HUDEP-2 (cell line): Measurements from ENCODE around the gene ZBTB46.
"Not testable (repeated sequence)": the region's sequence is repeated elsewhere in the genome, so short reads cannot be mapped to it uniquely, and the experiment has no call there.

Experiments
- DNase-seq, 76 experiments: peaks; one replicate each; lab custom pipeline; 2025; ENCODE audit not compliant: unreplicated experiment in 76 of 76; lab: John Stamatoyannopoulos, UW

ZBTB46 gene

DNA sequence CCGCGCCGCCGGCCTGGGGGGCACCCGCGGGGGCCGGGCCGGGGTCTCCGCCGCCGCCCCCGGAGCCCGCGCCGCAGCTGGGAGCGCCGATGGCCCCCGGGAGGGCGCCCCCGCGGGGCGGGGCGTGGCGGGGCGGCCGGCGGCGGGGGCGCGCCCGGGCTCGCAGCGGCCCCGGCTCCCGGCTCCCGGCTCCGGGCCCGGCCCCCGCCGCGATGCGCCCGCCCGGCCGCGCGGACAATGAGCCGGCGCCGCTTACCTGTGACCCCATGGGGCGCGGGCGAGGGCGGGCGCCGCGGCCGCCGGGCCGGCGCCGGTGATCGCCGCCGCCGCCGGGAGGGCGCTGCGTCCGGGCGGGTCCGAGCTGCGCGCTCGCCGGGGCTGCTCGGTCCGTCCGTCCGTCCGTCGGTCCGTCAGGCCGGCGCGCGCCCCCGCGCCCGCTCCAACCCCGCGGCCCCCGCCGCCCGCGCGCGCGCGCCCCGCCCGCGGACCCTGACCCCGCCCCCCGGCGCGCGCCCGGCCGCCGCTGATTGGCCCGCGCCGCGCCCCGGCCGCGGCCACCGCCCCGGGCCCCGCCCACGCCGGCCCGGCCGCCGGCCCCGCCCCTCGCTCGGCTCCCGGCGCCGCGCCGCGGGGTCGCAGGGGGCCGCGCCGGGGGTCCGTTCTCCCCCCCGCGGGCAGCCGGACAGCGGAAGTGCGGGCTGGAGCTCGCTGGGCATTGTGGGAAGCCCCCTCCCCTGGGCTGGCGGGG is at the start of gene ZBTB46:
ZBTB46 (minus strand) TSS at position 424 of the 748 bp plus-strand sequence. CDS start 40,507 bp downstream, outside the sequence.
- peak in 17 of 76 experiments; percentile 3 to 45 (median 10) for DNase-seq

- no peak for DNase-seq
These were observed 48.0 kb upstream of the ZBTB46 start for GRCh38 chr20:63878899-63879663.

DNA sequence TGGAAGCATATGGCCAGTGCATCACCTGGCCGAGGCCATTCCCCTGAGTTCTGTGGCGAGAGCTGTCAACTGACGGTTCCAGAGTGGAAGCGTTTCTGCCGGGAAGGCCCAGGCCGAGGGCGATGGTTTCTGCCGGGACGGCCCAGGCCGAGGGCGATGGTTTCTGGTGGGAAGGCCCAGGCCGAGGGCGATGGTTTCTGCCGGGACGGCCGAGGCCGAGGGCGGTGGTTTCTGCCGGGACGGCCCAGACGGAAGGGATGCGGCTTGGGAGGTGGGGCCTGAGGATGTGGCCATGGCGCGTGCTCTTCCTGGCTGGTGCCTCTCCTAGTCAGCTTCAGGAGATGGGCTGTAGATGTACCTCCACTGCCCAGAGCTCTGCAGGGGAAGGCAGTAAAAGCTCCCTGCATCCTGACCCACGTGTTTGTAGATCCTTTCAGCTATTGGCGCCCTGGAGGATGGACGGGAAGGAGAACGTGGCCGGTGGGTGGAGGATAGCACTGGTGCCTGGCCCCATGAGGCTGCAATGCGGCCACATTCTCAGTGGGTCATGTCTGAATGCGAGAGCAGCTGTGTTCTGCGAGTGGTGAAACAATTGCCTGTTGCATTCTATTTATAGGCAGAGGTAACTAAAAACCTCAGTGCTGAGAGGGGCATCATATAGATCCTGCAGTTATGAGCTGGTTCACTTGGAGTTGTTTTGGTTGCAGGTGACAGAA is 46.8 kb upstream of the ZBTB46 start:
- DNase-seq = no peak

DNA sequence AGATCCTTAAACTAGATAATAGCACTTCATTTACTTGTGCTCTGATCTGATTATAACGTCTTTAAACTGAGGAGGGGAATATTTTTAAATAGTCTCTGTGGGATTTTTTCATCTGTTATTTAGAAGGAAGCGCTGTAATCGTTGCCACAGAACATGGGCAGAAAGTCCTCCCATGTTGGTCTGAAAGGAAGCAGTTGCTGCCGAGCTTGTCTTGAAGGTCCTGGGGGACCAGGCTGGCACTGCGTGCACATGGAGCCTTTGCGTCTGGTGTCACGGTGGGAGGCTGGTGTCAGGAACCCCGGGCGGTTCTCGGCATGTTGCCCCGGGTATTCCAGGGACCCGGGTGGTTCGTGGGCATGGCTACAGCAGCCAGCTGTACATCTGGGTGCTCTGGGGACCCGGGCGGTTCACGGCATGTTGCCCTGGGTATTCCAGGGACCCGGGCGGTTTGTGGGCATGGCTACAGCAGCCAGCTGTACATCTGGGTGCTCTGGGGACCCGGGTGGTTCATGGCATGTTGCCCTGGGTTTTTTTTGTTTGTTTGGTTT is 45.5 kb upstream of the ZBTB46 start:
- no peak for DNase-seq

DNA sequence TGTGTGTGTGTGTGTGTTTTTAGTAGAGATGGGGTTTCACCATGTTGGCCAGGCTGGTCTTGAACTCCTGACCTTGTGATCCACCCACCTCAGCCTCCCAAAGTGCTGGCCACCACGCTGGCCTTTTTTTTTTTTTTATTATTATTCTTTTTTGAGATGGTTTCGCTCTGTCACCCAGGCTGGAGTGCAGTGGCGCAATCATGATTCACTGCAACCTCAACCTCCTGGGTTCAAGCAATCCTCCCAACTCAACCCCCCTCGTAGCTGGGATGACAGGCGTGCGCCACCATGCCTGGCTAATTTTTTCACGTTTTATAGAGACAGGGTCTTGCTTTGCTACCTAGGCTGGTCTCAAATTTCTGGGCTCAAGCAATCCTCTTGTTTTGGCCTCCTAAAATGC is 43.2 kb upstream of the ZBTB46 start:
- not testable (repeated sequence) for DNase-seq

DNA sequence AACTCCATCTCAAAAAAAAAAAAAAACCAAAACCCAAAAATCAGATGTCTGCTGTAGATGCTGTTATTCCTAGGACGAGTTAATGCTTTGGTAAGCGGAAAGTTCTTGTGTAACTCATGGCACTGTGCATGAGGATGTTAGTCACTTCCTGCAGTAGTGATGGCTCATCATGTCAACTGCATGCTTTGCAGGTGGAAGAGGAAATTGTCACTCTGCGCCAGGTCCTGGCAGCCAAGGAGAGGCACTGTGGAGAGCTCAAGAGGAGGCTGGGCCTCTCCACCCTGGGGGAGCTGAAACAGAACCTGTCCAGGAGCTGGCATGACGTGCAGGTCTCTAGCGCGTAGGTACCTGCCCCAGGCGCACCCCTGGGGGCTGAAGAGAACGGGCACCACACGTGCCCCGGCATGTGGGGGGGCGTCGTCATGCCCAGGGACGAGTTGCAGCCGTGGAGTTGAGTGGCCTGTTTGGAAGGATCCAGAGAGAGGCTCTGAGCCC is 42.5 kb upstream of the ZBTB46 start:
- DNase-seq = no peak

DNA sequence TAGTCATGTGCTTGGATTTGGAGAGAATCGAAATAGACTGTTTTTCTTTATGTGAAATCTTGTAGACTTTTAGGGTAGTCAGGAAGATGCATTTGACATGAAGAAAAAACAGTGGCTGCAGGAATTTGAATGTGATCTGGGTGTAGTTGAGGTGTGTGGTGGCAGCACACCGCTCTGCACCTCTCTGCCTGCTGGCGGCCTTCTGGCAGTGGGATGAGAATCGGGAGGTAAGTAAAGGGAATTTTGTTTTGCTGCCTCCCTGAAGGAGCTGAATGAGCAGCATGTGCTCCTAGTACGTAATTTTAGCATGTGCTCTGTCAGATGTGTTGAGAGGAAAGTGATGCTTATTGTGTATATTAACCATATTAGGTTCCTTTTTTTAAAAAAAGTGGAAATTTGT is 37.2 kb upstream of the ZBTB46 start:
- DNase-seq = no peak

GRCh38 chr20:63867042-63867441 is 36.0 kb upstream of the ZBTB46 start:
- DNase-seq = not testable (repeated sequence)

DNA sequence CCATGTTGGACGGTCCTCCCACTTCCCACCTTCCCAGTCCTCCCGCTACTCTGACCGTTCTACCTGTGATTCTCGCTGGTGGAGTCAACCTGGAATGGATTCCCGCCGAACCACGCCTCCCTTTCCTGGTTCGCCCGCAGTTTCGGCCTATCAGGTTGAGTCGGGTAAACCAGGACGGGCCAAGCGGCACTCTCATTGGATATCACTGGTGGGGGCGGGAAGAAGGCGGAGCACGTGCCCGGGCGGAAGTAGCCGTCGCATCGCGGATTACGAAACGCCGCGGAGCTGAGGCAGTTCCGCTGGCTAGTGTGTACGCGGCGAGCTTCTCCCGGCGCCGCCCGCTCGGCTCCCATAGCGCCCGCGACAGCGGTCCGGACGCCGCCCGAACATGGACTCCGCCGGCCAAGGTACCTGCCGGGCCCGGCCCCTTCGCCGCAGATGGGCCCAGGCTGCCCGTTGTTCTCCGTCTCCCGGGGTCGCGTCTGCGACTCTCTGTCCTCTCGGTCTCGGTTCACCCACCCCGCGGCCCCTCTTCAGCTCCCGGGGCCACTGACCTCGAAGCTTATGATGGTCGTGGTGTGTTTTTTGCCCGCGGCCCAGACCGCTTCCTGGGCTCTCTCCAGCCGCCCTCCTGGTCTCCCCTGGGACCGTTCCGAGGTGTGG is 34.0 kb upstream of the ZBTB46 start, which contains the start of gene TPD52L2:
TPD52L2 (plus strand) TSS at position 293 of the 663 bp plus-strand sequence; CDS start at position 389, 96 bp downstream.
- peak in 75 of 76 experiments; percentile 25 to 99 (median 95) for DNase-seq

GRCh38 chr20:63864545-63864977 is 33.5 kb upstream of the ZBTB46 start:
- DNase-seq = no peak

DNA sequence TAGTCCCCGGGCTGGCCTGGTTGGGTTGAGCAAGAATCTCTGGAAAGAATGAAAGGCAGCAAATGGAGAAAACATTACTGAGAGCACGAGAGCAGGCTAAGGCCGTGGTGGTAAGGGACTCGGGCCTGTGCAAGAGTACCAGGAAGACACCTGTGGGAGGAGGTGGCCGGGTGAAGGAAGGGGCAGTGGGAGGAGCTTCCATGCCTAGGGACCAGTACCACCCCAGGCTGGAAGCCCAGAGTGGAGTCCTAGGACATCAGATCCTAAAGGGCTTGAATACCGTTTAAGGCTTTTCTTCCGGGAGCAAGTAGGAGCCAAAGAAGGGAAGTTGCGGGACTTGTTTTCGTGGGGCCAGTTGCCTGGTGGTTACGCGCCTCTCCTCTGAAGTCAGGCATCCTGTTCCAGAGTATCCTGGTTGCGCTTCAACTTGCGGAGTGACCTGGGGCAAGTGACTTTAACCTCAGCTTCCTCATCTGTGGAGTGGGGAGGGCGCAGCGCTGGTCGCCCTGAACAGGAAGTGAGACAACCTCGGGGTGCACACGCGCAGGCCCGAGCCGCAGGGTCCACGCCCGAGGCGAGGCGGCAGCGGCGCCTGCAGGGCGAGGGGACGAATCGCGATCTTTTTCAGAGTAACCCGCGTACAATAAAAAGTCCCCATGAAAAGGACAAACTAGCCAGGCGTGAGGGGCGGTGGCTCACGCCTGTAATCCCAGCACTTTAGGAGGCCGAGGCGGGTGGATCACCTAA is 32.9 kb upstream of the ZBTB46 start:
- peak in 70 of 76 experiments; percentile 3 to 79 (median 54) for DNase-seq

DNA sequence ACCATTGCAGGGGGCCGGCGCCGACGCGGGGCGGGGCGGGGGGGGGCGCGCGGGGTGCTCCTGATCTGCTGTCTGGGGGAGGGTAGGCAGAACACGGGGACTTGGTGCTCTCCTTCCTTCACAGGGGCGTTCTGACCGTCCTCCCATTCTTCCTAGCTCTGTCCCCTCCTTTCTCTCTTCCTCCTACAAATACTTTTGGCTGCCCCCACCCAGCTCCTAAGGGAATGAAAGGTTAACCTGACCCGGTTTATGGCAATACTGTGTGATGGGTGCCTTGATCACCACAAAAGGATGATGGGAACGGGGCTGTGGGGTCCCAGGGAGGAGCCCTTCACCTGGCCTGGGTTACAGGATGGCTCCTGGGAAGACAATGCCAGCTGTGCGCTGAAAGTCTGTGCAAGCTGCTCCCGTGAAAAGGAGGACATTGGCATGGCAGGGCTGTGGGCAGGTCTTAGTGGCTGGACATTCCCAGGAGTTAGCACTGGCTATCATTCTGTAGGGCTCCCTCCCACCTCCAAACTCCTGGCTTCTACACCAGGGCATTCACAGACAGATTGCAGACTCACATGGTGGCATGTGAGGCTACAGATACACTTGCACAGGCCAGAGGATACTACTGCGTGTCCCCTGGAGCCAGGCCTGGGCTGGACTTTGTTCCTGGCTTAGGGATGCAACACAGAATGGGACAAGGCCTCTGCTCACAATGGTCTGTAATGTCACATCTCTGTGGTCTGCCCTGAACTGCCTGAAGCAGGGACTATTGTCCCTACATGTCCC is 32.1 kb upstream of the ZBTB46 start:
- no peak for DNase-seq

DNA sequence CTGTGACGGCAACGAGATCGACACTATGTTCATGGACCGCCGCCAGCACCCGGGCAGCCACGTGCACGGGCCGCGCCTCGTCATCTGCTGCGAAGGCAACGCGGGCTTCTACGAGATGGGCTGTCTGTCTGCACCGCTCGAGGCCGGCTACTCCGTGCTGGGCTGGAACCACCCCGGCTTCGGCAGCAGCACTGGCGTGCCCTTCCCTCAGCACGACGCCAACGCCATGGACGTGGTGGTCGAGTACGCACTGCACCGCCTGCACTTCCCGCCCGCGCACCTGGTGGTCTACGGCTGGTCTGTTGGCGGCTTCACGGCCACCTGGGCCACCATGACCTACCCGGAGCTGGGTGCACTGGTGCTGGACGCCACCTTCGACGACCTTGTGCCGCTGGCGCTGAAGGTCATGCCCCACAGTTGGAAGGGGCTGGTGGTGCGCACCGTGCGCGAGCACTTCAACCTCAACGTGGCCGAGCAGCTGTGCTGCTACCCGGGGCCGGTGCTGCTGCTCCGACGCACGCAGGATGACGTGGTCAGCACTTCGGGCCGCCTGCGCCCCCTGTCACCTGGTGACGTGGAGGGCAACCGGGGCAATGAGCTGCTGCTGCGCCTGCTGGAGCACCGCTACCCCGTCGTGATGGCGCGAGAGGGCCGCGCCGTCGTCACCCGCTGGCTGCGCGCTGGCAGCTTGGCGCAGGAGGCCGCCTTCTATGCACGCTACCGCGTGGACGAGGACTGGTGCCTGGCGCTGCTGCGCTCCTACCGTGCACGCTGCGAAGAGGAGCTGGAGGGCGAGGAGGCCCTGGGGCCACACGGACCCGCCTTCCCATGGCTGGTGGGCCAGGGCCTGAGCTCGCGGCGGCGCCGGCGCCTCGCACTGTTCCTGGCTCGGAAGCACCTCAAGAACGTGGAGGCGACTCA is 31.2 kb upstream of the ZBTB46 start:
- no peak for DNase-seq

DNA sequence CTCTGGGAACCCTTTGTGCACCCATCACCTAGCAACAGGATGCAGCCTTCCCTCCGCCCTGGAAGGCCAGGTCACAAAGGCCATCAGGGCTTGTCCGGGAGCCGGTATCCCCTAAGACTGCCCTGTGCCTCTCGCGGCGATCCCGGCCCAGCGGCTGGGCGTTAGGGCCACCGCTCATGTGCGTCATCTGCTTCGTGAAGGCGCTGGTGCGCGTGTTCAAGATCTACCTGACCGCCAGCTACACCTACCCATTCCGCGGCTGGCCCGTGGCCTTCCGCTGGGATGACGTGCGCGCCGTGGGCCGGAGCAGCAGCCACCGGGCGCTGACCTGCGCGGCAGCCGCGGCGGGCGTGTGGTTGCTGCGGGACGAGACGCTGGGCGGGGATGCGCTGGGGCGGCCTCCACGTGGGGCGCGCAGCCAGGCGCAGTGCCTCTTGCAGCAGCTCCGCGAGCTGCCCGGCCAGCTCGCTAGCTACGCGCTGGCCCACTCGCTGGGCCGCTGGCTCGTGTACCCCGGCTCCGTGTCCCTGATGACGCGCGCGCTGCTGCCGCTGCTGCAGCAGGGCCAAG is 30.4 kb upstream of the ZBTB46 start, which contains the start of gene ABHD16B:
ABHD16B (plus strand) TSS at position 134 of the 570 bp plus-strand sequence; CDS start at position 177, 43 bp downstream.
- no peak for DNase-seq

DNA sequence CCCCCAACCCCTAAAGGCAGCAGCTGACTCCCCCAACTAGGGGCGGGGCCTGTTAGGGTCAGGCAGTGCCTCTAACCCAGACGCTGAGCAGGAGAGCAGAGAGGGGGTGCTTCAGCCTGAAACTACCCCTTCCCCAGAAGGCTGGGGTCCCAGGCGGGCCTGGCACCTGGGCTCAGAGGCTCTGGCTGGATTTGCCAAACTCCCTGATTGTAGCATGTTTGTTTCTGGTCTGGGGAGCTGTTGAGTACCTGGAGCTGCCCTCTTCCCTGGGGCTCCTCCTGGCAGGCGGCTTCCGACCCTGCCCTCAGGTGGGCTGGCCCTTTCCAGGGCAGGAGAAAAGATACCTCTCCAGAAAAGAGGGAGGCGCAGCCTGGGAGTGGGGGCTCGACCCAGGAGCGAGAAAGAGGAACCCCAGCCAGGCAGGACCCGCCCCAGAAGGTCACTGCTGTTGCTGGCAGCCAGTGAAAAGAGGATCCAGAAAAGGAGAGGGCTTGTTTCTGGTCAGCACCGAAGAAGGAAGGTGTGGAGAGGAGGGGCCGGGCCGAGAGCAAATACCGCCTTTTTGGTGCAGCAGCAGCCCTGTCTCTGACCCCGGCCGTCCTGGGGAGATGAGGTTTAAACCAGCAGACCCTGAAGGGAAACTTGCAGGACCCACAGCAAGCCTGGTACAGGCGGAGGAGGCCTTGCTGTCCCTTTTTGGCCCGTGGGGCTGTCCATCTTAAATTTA is 29.4 kb upstream of the ZBTB46 start:
- DNase-seq = no peak

GRCh38 chr20:63859166-63859699 is 28.2 kb upstream of the ZBTB46 start:
- no peak for DNase-seq
